ENCODE data around the gene LYL1. TPM values are rescaled to one million over a fixed set of nuclear protein-coding genes. Genes with fewer than 3 reads are reported as not detected.

Gene LYL1
- total RNA-seq, 1 experiment from 2014 or later: 0.63 TPM

DNA sequence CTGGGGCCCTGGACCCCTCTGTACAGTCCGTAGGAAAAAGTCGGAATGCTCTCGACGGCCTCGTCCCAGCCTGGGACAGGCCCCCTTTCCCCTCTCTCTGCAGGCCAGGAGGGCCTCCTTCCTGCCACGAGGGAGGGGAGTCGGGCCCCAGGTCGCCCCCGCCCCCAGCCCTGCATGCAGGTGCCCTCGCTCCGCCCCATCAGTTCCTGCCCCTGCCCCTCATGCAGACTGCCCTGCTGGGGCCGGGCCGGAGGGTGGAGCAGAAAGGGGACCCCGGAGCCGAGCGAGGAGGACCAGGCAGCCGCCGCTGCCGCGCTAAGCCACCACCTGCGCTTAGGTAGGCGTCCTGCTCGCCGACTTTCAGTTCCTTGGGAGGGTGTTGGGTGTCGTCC lies 7.3 kb downstream of the LYL1 start:
- Histone ChIP-seq H2BK5ac (ENCODE audit: insufficient read length, low read length) (no peak overlapping the region), H2BK20ac (ENCODE audit: low read depth, low read length, poor library complexity, severe bottlenecking) (no peak overlapping the region), H3K23me2 (ENCODE audit: insufficient read length, low read depth, low read length, poor library complexity, severe bottlenecking) (peaks cover 13% of the 10 kb centered on the region), H2BK12ac (ENCODE audit: insufficient read length, low read depth, low read length) (no peak overlapping the region), H4K5ac (ENCODE audit: insufficient read length, low read depth, low read length) (no peak overlapping the region), H4K8ac (replicated peaks; ENCODE audit: insufficient read length, low read depth, low read length) (no peak overlapping the region), H3K4me2 (ENCODE audit: insufficient read depth, insufficient read length, low read length) (peak overlapping the region; percentile 67), H3K18ac (ENCODE audit: insufficient read length, low read depth, low read length) (no peak overlapping the region), H3K4me1 (ENCODE audit: insufficient read depth, low read length) (0 out of 2 replicates have a peak, but pooled peaks cover 2% of the 10 kb centered on the region), H3K9ac (ENCODE audit: extremely low read depth, insufficient read length, low read length) (no peak overlapping the region), H2AFZ (ENCODE audit: low read length) (no peak overlapping the region), H3K14ac (ENCODE audit: insufficient read depth, low read length) (no peak overlapping the region), H3K56ac (ENCODE audit: insufficient read length, low read depth, low read length) (no peak overlapping the region), H3K79me2 (ENCODE audit: insufficient read depth, low read length) (no peaks in the 10 kb centered on the region), H3K9me3 (ENCODE audit: control insufficient read depth, low read depth, low read length) (no peaks in the 10 kb centered on the region), H3K23ac (ENCODE audit: insufficient read length, low read depth, low read length) (no peak overlapping the region), H3K27me3 (ENCODE audit: insufficient read depth, low read length) (peaks cover 37% of the 10 kb centered on the region; the same call in 1 of the 2 replicates), H3K4ac (ENCODE audit: low read depth, low read length) (no peak overlapping the region), H3K79me1 (ENCODE audit: insufficient read depth, low read depth, low read length, poor library complexity, severe bottlenecking) (no peaks in the 10 kb centered on the region), H4K20me1 (ENCODE audit: control insufficient read depth, insufficient read depth, insufficient read length) (no peaks in the 10 kb centered on the region), H2BK120ac (ENCODE audit: low read depth, low read length, poor library complexity, severe bottlenecking) (no peak overlapping the region), H4K91ac (ENCODE audit: insufficient read length, low read depth, low read length) (no peak overlapping the region), H3K27ac (ENCODE audit: insufficient read length, low read depth, low read length) (no peak overlapping the region), H3T11ph (ENCODE audit: low read length) (no peak overlapping the region), H2AK5ac (ENCODE audit: insufficient read length, low read length) (no peak overlapping the region), H2BK15ac (ENCODE audit: low read depth, low read length) (no peak overlapping the region)
- TF ChIP-seq, protein P1, sequence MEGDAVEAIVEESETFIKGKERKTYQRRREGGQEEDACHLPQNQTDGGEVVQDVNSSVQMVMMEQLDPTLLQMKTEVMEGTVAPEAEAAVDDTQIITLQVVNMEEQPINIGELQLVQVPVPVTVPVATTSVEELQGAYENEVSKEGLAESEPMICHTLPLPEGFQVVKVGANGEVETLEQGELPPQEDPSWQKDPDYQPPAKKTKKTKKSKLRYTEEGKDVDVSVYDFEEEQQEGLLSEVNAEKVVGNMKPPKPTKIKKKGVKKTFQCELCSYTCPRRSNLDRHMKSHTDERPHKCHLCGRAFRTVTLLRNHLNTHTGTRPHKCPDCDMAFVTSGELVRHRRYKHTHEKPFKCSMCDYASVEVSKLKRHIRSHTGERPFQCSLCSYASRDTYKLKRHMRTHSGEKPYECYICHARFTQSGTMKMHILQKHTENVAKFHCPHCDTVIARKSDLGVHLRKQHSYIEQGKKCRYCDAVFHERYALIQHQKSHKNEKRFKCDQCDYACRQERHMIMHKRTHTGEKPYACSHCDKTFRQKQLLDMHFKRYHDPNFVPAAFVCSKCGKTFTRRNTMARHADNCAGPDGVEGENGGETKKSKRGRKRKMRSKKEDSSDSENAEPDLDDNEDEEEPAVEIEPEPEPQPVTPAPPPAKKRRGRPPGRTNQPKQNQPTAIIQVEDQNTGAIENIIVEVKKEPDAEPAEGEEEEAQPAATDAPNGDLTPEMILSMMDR (conservative IDR thresholded peaks at IDR 0.05): no peak
- WGBS (ENCODE audit: extremely low coverage, insufficient read length, low lambda C conversion rate): no CpG with 5 or more reads among the region's 25 CpGs
- H3K4me3 Mint-ChIP-seq: peak overlapping the region; percentile 55 to 76
- peaks cover 35 to 52% of the 10 kb centered on the region in 2 experiments for H3K4me1 Mint-ChIP-seq
- H3K9me3 Mint-ChIP-seq: peaks cover 4 to 7% of the 10 kb centered on the region in 2 experiments; a peak in 4 of 5 replicates
- no peaks in the 10 kb centered on the region; a peak in 1 of 7 replicates for H3K36me3 Mint-ChIP-seq (ENCODE audit: insufficient read depth in 1 of 3, low read depth in 3 of 3)
- DNase-seq: peak; percentile 89
- no peak overlapping the region for H3K27ac Mint-ChIP-seq
- H3K27me3 Mint-ChIP-seq (ENCODE audit: low read depth): peaks cover 85% of the 10 kb centered on the region

All from H9 (cell line).